MM.1S (cell line): ENCODE results near the gene PPP1R16B.
"Not testable (repeated sequence)": the region's sequence is repeated elsewhere in the genome, so short reads cannot be mapped to it uniquely, and the experiment has no call there.

ENCODE experiments used
- CTCF ChIP-seq: fragments of 300-600 bp; sonication (generic); IDR thresholded peaks from 2 replicates; pipeline ENCODE4 v1.5.1; 2016; ENCODE audit warnings: antibody characterized with exemption, low read length, mixed read lengths
- EZH2 ChIP-seq: fragments of 300-600 bp; sonication (generic); optimal IDR thresholded peaks from 2 replicates; pipeline ENCODE3; 2017; ENCODE audit warnings: low read depth, mild to moderate bottlenecking, antibody characterized with exemption, low read length, mixed read lengths

- not testable (repeated sequence) for TF ChIP-seq CTCF, EZH2
Measured at GRCh38 chr20:38960187-38960687, 154.7 kb downstream of the PPP1R16B start.
